ENCODE measurements around the gene CHAT.

Gene CHAT

DNA sequence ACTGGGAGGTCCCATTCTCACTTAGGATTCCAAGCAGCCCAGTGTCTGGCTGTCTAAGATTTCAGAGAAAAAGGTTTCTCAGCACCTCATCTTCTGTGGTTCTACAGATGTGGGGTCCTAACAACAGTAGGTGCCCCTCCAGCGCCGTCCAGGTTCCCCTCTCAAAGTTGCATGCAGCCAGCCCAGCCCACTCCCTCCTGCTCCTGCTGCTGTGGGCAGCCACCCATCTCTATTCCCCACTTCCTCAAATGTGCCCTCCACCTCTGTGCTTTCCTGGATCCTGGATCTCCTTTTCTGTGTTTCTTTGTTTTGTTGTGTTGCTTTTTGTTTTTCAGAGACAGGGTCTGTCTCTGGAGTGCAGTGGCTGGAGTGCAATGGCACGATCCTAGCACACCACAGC is 17.0 kb upstream of the CHAT start:
- H3K79me1 ChIP-seq (ENCODE audit: low read depth, low read length) = no peaks in the 10 kb centered on the region
- no peak overlapping the region for H3K4ac ChIP-seq (ENCODE audit: low read length)
- H2BK5ac ChIP-seq (ENCODE audit: low read length) = no peak overlapping the region
- no peak for DNase-seq (ENCODE audit: low spot score)
- H3K27ac ChIP-seq (replicated peaks; ENCODE audit: low read length) = no peak overlapping the region
- no peak overlapping the region for H3K23ac ChIP-seq (ENCODE audit: low read depth, low read length, poor library complexity)
- no peak overlapping the region for H3K9ac ChIP-seq (ENCODE audit: low read depth, low read length, poor library complexity)
- no peak overlapping the region for H2AK5ac ChIP-seq (ENCODE audit: low read depth, low read length)
- no CpG with 5 or more reads among the region's 3 CpGs for whole genome bisulfite sequencing, 2 donors (ENCODE audit: extremely low coverage in 2 of 2, insufficient read length in 2 of 2, insufficient replicate concordance in 1 of 2)
- H3K9me3 ChIP-seq (replicated peaks in 1 of 2; ENCODE audit: control insufficient read depth in 2 of 2, insufficient read depth in 1 of 2, low read depth in 1 of 2, low read length in 2 of 2) = no peaks in the 10 kb centered on the region
- H3K14ac ChIP-seq (ENCODE audit: low read length) = no peak overlapping the region
- H4K8ac ChIP-seq (ENCODE audit: low read depth, low read length) = no peak overlapping the region
- H2AFZ ChIP-seq (ENCODE audit: low read length) = no peak overlapping the region
- no peak overlapping the region for H3K4me3 ChIP-seq (ENCODE audit: low read length in 2 of 2)
- no peak overlapping the region for H2BK120ac ChIP-seq (ENCODE audit: low read depth, low read length)
- no peak overlapping the region for H2BK15ac ChIP-seq (ENCODE audit: low read length)
- no peak overlapping the region for H2BK12ac ChIP-seq (ENCODE audit: low read length)
- H3K27me3 ChIP-seq (ENCODE audit: control insufficient read depth in 3 of 3, insufficient read depth in 3 of 3, low read depth in 1 of 3, low read length in 3 of 3) = peaks cover 0 to 6% (median 2%) of the 10 kb centered on the region in 3 experiments
- H3K4me2 ChIP-seq (ENCODE audit: insufficient read depth, low read length, poor library complexity, severe bottlenecking) = no peak overlapping the region
- H3K4me1 ChIP-seq (ENCODE audit: control insufficient read depth in 2 of 2, insufficient read depth in 1 of 2, low read depth in 1 of 2, low read length in 2 of 2) = peaks cover 0 to 1% of the 10 kb centered on the region in 2 donors
- no peak overlapping the region for H3K18ac ChIP-seq (ENCODE audit: low read length)
- no peak overlapping the region for H4K91ac ChIP-seq (ENCODE audit: low read depth, low read length, poor library complexity)
- H3K36me3 ChIP-seq (replicated peaks in 1 of 2; ENCODE audit: control insufficient read depth in 2 of 2, insufficient read depth in 2 of 2, low read length in 2 of 2) = no peaks in the 10 kb centered on the region

GRCh38 chr10:49597426-49598163 is 16.2 kb upstream of the CHAT start:
- no peak overlapping the region for H3K4me2 ChIP-seq (ENCODE audit: insufficient read depth, low read length, poor library complexity, severe bottlenecking)
- H2BK15ac ChIP-seq (ENCODE audit: low read length) = no peak overlapping the region
- no peak overlapping the region for H4K8ac ChIP-seq (ENCODE audit: low read depth, low read length)
- H3K27me3 ChIP-seq (ENCODE audit: control insufficient read depth in 3 of 3, insufficient read depth in 3 of 3, low read depth in 1 of 3, low read length in 3 of 3) = peaks cover 0 to 6% (median 2%) of the 10 kb centered on the region in 3 experiments
- H2BK12ac ChIP-seq (ENCODE audit: low read length) = no peak overlapping the region
- no peak overlapping the region for H3K4ac ChIP-seq (ENCODE audit: low read length)
- no peak overlapping the region for H2AFZ ChIP-seq (ENCODE audit: low read length)
- no peak overlapping the region for H3K18ac ChIP-seq (ENCODE audit: low read length)
- no peak overlapping the region for H2BK120ac ChIP-seq (ENCODE audit: low read depth, low read length)
- DNase-seq (ENCODE audit: low spot score) = no peak
- no CpG with 5 or more reads among the region's 11 CpGs for WGBS, 2 donors (ENCODE audit: extremely low coverage in 2 of 2, insufficient read length in 2 of 2, insufficient replicate concordance in 1 of 2)
- no peak overlapping the region for H2AK5ac ChIP-seq (ENCODE audit: low read depth, low read length)
- H3K9ac ChIP-seq (ENCODE audit: low read depth, low read length, poor library complexity) = no peak overlapping the region
- no peaks in the 10 kb centered on the region for H3K9me3 ChIP-seq (replicated peaks in 1 of 2; ENCODE audit: control insufficient read depth in 2 of 2, insufficient read depth in 1 of 2, low read depth in 1 of 2, low read length in 2 of 2)
- H3K27ac ChIP-seq (replicated peaks; ENCODE audit: low read length) = no peak overlapping the region
- H3K36me3 ChIP-seq (replicated peaks in 1 of 2; ENCODE audit: control insufficient read depth in 2 of 2, insufficient read depth in 2 of 2, low read length in 2 of 2) = no peaks in the 10 kb centered on the region
- H4K91ac ChIP-seq (ENCODE audit: low read depth, low read length, poor library complexity) = no peak overlapping the region
- no peak overlapping the region for H2BK5ac ChIP-seq (ENCODE audit: low read length)
- H3K4me3 ChIP-seq (ENCODE audit: low read length in 2 of 2) = no peak overlapping the region
- no peaks in the 10 kb centered on the region for H3K79me1 ChIP-seq (ENCODE audit: low read depth, low read length)
- peaks cover 0 to 1% of the 10 kb centered on the region in 2 donors for H3K4me1 ChIP-seq (ENCODE audit: control insufficient read depth in 2 of 2, insufficient read depth in 1 of 2, low read depth in 1 of 2, low read length in 2 of 2)
- H3K14ac ChIP-seq (ENCODE audit: low read length) = no peak overlapping the region
- H3K23ac ChIP-seq (ENCODE audit: low read depth, low read length, poor library complexity) = peak overlapping the region; percentile 6

- no peaks in the 10 kb centered on the region for H3K9me3 ChIP-seq (replicated peaks in 1 of 2; ENCODE audit: control insufficient read depth in 2 of 2, insufficient read depth in 1 of 2, low read depth in 1 of 2, low read length in 2 of 2)
- no peak overlapping the region for H2AK5ac ChIP-seq (ENCODE audit: low read depth, low read length)
- H2AFZ ChIP-seq (ENCODE audit: low read length) = no peak overlapping the region
- peaks cover 0 to 6% (median 2%) of the 10 kb centered on the region in 3 experiments for H3K27me3 ChIP-seq (ENCODE audit: control insufficient read depth in 3 of 3, insufficient read depth in 3 of 3, low read depth in 1 of 3, low read length in 3 of 3)
- H3K27ac ChIP-seq (replicated peaks; ENCODE audit: low read length) = no peak overlapping the region
- no peak overlapping the region for H3K4me3 ChIP-seq (ENCODE audit: low read length in 2 of 2)
- no peaks in the 10 kb centered on the region for H3K36me3 ChIP-seq (replicated peaks in 1 of 2; ENCODE audit: control insufficient read depth in 2 of 2, insufficient read depth in 2 of 2, low read length in 2 of 2)
- no peak overlapping the region for H2BK12ac ChIP-seq (ENCODE audit: low read length)
- peaks cover 0 to 1% of the 10 kb centered on the region in 2 donors for H3K4me1 ChIP-seq (ENCODE audit: control insufficient read depth in 2 of 2, insufficient read depth in 1 of 2, low read depth in 1 of 2, low read length in 2 of 2)
- no peak overlapping the region for H3K4ac ChIP-seq (ENCODE audit: low read length)
- no peaks in the 10 kb centered on the region for H3K79me1 ChIP-seq (ENCODE audit: low read depth, low read length)
- no peak overlapping the region for H4K8ac ChIP-seq (ENCODE audit: low read depth, low read length)
- no peak overlapping the region for H3K18ac ChIP-seq (ENCODE audit: low read length)
- H2BK15ac ChIP-seq (ENCODE audit: low read length) = no peak overlapping the region
- WGBS, 2 donors (ENCODE audit: extremely low coverage in 2 of 2, insufficient read length in 2 of 2, insufficient replicate concordance in 1 of 2) = no CpG with 5 or more reads among the region's 8 CpGs
- DNase-seq (ENCODE audit: low spot score) = no peak
- no peak overlapping the region for H2BK120ac ChIP-seq (ENCODE audit: low read depth, low read length)
- H2BK5ac ChIP-seq (ENCODE audit: low read length) = no peak overlapping the region
- H3K4me2 ChIP-seq (ENCODE audit: insufficient read depth, low read length, poor library complexity, severe bottlenecking) = no peak overlapping the region
- no peak overlapping the region for H3K23ac ChIP-seq (ENCODE audit: low read depth, low read length, poor library complexity)
- no peak overlapping the region for H3K14ac ChIP-seq (ENCODE audit: low read length)
- no peak overlapping the region for H4K91ac ChIP-seq (ENCODE audit: low read depth, low read length, poor library complexity)
- no peak overlapping the region for H3K9ac ChIP-seq (ENCODE audit: low read depth, low read length, poor library complexity)
Measured at GRCh38 chr10:49598164-49598856, 15.5 kb upstream of the CHAT start.

- H3K4me1 ChIP-seq (ENCODE audit: control insufficient read depth in 2 of 2, insufficient read depth in 1 of 2, low read depth in 1 of 2, low read length in 2 of 2) = peaks cover 0 to 1% of the 10 kb centered on the region in 2 donors
- no peaks in the 10 kb centered on the region for H3K36me3 ChIP-seq (replicated peaks in 1 of 2; ENCODE audit: control insufficient read depth in 2 of 2, insufficient read depth in 2 of 2, low read length in 2 of 2)
- H2AFZ ChIP-seq (ENCODE audit: low read length) = no peak overlapping the region
- no peak for DNase-seq (ENCODE audit: low spot score)
- no peak overlapping the region for H3K4me3 ChIP-seq (ENCODE audit: low read length in 2 of 2)
- no peak overlapping the region for H2BK12ac ChIP-seq (ENCODE audit: low read length)
- no peak overlapping the region for H2BK15ac ChIP-seq (ENCODE audit: low read length)
- no peaks in the 10 kb centered on the region for H3K9me3 ChIP-seq (replicated peaks in 1 of 2; ENCODE audit: control insufficient read depth in 2 of 2, insufficient read depth in 1 of 2, low read depth in 1 of 2, low read length in 2 of 2)
- peaks cover 0 to 6% (median 1%) of the 10 kb centered on the region in 3 experiments for H3K27me3 ChIP-seq (ENCODE audit: control insufficient read depth in 3 of 3, insufficient read depth in 3 of 3, low read depth in 1 of 3, low read length in 3 of 3)
- no peak overlapping the region for H3K18ac ChIP-seq (ENCODE audit: low read length)
- no peak overlapping the region for H3K27ac ChIP-seq (replicated peaks; ENCODE audit: low read length)
- no peak overlapping the region for H3K9ac ChIP-seq (ENCODE audit: low read depth, low read length, poor library complexity)
- H2AK5ac ChIP-seq (ENCODE audit: low read depth, low read length) = no peak overlapping the region
- H2BK120ac ChIP-seq (ENCODE audit: low read depth, low read length) = no peak overlapping the region
- no peak overlapping the region for H3K4ac ChIP-seq (ENCODE audit: low read length)
- no CpG with 5 or more reads among the region's 4 CpGs for WGBS, 2 donors (ENCODE audit: extremely low coverage in 2 of 2, insufficient read length in 2 of 2, insufficient replicate concordance in 1 of 2)
- H4K91ac ChIP-seq (ENCODE audit: low read depth, low read length, poor library complexity) = no peak overlapping the region
- H4K8ac ChIP-seq (ENCODE audit: low read depth, low read length) = no peak overlapping the region
- no peak overlapping the region for H3K14ac ChIP-seq (ENCODE audit: low read length)
- H2BK5ac ChIP-seq (ENCODE audit: low read length) = no peak overlapping the region
- no peak overlapping the region for H3K23ac ChIP-seq (ENCODE audit: low read depth, low read length, poor library complexity)
- H3K79me1 ChIP-seq (ENCODE audit: low read depth, low read length) = no peaks in the 10 kb centered on the region
- H3K4me2 ChIP-seq (ENCODE audit: insufficient read depth, low read length, poor library complexity, severe bottlenecking) = no peak overlapping the region
Measured at GRCh38 chr10:49598986-49599385, 14.9 kb upstream of the CHAT start.
